HCT116 (cell line): ENCODE data around the gene KATNBL1. TPM values are rescaled to one million over a fixed set of nuclear protein-coding genes. Genes with fewer than 3 reads are reported as not detected.

Experiments
- ATAC-seq: fragments of 200-7000 bp; cut with Tn5 transposase; 2 replicates; pipeline ENCODE4 v1.9.1; 2020; ENCODE audit warnings: mild to moderate bottlenecking, moderate library complexity
- BruUV-seq: library from RNA; stranded (reverse); fragments of 400-500 nt; replicated peaks from 2 replicates; lab custom pipeline; 2021; lab: Mats Ljungman, UMichigan
- CTCF ChIA-PET: fragments of 300-600 bp; sonication (Branson Sonifier 250); formaldehyde crosslinking; loops from one replicate; lab custom pipeline; 2021; ENCODE audit warnings: antibody characterized with exemption; lab: Charles Lee
- POLR2A ChIA-PET: fragments of 300-600, 350-600 bp; sonication (Branson Sonifier 250); formaldehyde crosslinking; loops from one replicate; lab custom pipeline; 2021; ENCODE audit warnings: antibody characterized with exemption; lab: Charles Lee
- RAD21 ChIA-PET, 2 experiments: fragments of 300-600 bp; sonication (Branson Sonifier 250); formaldehyde crosslinking; loops; one replicate each; lab custom pipeline; 2023; ENCODE audit warnings: low total read pairs in 2 of 2; ENCODE audit not compliant: uncharacterized antibody in 2 of 2, unreplicated experiment in 2 of 2, low non-redundant PET in 1 of 2; lab: Charles Lee
- DNase-seq: peaks from one replicate; pipeline ENCODE4 v3.0.0-alpha.2; 2010; ENCODE audit warnings: low read depth, low spot score
- H2AFZ ChIP-seq: fragments of 200-600 bp; shearing (Covaris generic), sonication (generic); 2 replicates; pipeline ENCODE4 v1.6.1; 2017; ENCODE audit warnings: low read depth, mixed run types, mixed read lengths, antibody characterized with exemption, low read length; ENCODE audit not compliant: poor library complexity, severe bottlenecking
- H3K27ac ChIP-seq: 2 replicates; pipeline ENCODE4 v1.5.1; 2012; ENCODE audit warnings: low read depth, low read length
- H3K27me3 ChIP-seq: fragments of 200-600 bp; sonication (generic); 2 replicates; pipeline ENCODE4 v1.6.1; 2016; ENCODE audit warnings: mixed run types, low read length, mixed read lengths; ENCODE audit not compliant: insufficient read depth
- H3K36me3 ChIP-seq, 2 experiments: fragments of 200-500 bp in 1 of 2; fragments of 200-600 bp in 1 of 2; sonication (Bioruptor generic) in 1 of 2; sonication (generic) in 1 of 2; 2 replicates each; pipeline versions ENCODE4 v1.5.1 to v1.6.1; 2014 to 2016; ENCODE audit warnings: low read length in 2 of 2, inconsistent platforms in 1 of 2, mixed read lengths in 1 of 2, mixed run types in 1 of 2; ENCODE audit not compliant: insufficient read depth in 2 of 2, control insufficient read depth in 1 of 2
- H3K4me1 ChIP-seq, 2 experiments: fragments of 200-600 bp in 1 of 2; sonication (generic) in 1 of 2; 2 replicates each; pipeline versions ENCODE4 v1.5.1 to v1.6.1; 2012 to 2017; ENCODE audit warnings: low read length in 2 of 2, inconsistent platforms in 1 of 2, mild to moderate bottlenecking in 1 of 2, mixed read lengths in 1 of 2, mixed run types in 1 of 2, moderate library complexity in 1 of 2; ENCODE audit not compliant: insufficient read depth in 2 of 2, control insufficient read depth in 1 of 2
- H3K4me2 ChIP-seq: fragments of 200-600 bp; sonication (generic); 2 replicates; pipeline ENCODE4 v1.6.1; 2017; ENCODE audit warnings: mixed run types, low read length, mixed read lengths
- H3K4me3 ChIP-seq, 2 experiments: fragments of 200-600 bp in 1 of 2; sonication (generic) in 1 of 2; replicated peaks in 1 of 2; 2 replicates each; pipeline ENCODE4 v1.5.1; 2011 to 2016; ENCODE audit warnings: low read length in 2 of 2, control low read depth in 1 of 2, low read depth in 1 of 2, mild to moderate bottlenecking in 1 of 2, mixed read lengths in 1 of 2, mixed run types in 1 of 2
- H3K79me2 ChIP-seq: fragments of 200-600 bp; sonication (generic); 2 replicates; pipeline ENCODE4 v1.6.1; 2017; ENCODE audit warnings: mild to moderate bottlenecking, mixed run types, low read length, moderate library complexity, mixed read lengths; ENCODE audit not compliant: insufficient read depth
- H3K9ac ChIP-seq: fragments of 200-600 bp; sonication (generic); 2 replicates; pipeline ENCODE4 v1.6.1; 2016; ENCODE audit warnings: low read length, mixed read lengths
- H3K9me2 ChIP-seq: fragments of 200-600 bp; sonication (generic), shearing (Covaris generic); 2 replicates; pipeline ENCODE4 v1.6.1; 2017; ENCODE audit warnings: mixed run types, mild to moderate bottlenecking, moderate library complexity; ENCODE audit not compliant: insufficient read depth
- H3K9me3 ChIP-seq, 2 experiments: fragments of 200-500 bp in 1 of 2; fragments of 200-600 bp in 1 of 2; sonication (Bioruptor generic) in 1 of 2; sonication (generic) in 1 of 2; 2 replicates each; pipeline ENCODE4 v1.6.1; 2014 to 2017; ENCODE audit warnings: low read length in 2 of 2, mixed read lengths in 2 of 2, inconsistent platforms in 1 of 2, low read depth in 1 of 2, mild to moderate bottlenecking in 1 of 2, mixed run types in 1 of 2, moderate library complexity in 1 of 2; ENCODE audit not compliant: control insufficient read depth in 1 of 2, insufficient read depth in 1 of 2
- H4K20me1 ChIP-seq: fragments of 200-600 bp; sonication (generic), shearing (Covaris generic); 2 replicates; pipeline ENCODE4 v1.6.1; 2017; ENCODE audit warnings: mixed run types, mild to moderate bottlenecking, moderate library complexity; ENCODE audit not compliant: insufficient read depth
- CEBPB ChIP-seq: IDR thresholded peaks from 2 replicates; pipeline ENCODE4 v1.6.1; 2012; ENCODE audit warnings: low read depth
- CTCF ChIP-seq, 3 experiments: fragments of 200-600 bp in 1 of 3; sonication (generic) in 1 of 3; IDR thresholded peaks in 2 of 3; conservative IDR thresholded peaks in 1 of 3; 2 replicates each; pipeline ENCODE4 v1.5.1; 2012 to 2017; ENCODE audit warnings: low read depth in 2 of 3, low read length in 2 of 3, antibody characterized with exemption in 1 of 3, borderline replicate concordance in 1 of 3, control low read depth in 1 of 3, mild to moderate bottlenecking in 1 of 3, mixed read lengths in 1 of 3, mixed run types in 1 of 3, moderate library complexity in 1 of 3; ENCODE audit not compliant: insufficient read depth in 1 of 3
- ELF1 ChIP-seq: IDR thresholded peaks from 2 replicates; pipeline ENCODE4 v1.6.1; 2012; ENCODE audit warnings: low read depth, borderline replicate concordance
- EZH2 ChIP-seq: fragments of 200-600 bp; sonication (generic); IDR thresholded peaks from 2 replicates; pipeline ENCODE4 v1.6.1; 2017; ENCODE audit warnings: antibody characterized with exemption, mixed run types
- JUND ChIP-seq: IDR thresholded peaks from 2 replicates; pipeline ENCODE4 v1.6.1; 2012
- MAX ChIP-seq: IDR thresholded peaks from 2 replicates; pipeline ENCODE4 v1.6.1; 2012
- SRF ChIP-seq: IDR thresholded peaks from 2 replicates; pipeline ENCODE4 v1.6.1; 2012; ENCODE audit warnings: low read depth
- YY1 ChIP-seq: IDR thresholded peaks from 2 replicates; pipeline ENCODE4 v1.6.1; 2011; ENCODE audit warnings: low read length, low read depth, moderate library complexity, mild to moderate bottlenecking; ENCODE audit not compliant: insufficient replicate concordance; ENCODE audit errors: extremely low read depth
- ZFX ChIP-seq: fragments of 450-650 bp; IDR thresholded peaks from 2 replicates; pipeline ENCODE4 v1.6.1; 2017
- intact Hi-C: fragments of 100-400 bp; cut with micrococcal nuclease; formaldehyde crosslinking; loops from 2 replicates; pipeline ENCODE4 v1.10.0; 2022
- total RNA-seq: library from RNA; stranded (reverse); gene quantifications from one replicate; pipeline ENCODE4 v1.2.1, GENCODE V29; 2021; ENCODE audit not compliant: unreplicated experiment
- TF ChIP-seq, protein P1 (sequence below): IDR thresholded peaks from 2 replicates; pipeline ENCODE4 v1.6.1; 2011; ENCODE audit warnings: mild to moderate bottlenecking, low read length, moderate library complexity; ENCODE audit not compliant: insufficient replicate concordance; ENCODE audit errors: extremely low read depth
- TF ChIP-seq, protein P2 (sequence below): IDR thresholded peaks from 2 replicates; pipeline ENCODE4 v1.6.1; 2012; ENCODE audit warnings: low read depth

KATNBL1 gene
- total RNA-seq, 1 experiment from 2014 or later: 40.5 TPM

GRCh38 chr15:34248190-34248589, 38.3 kb upstream of the KATNBL1 start:
- POLR2A ChIA-PET: no interaction called here
- H3K27ac ChIP-seq: no peak overlapping the region
- H3K27me3 ChIP-seq: no peaks in the 10 kb centered on the region
- H3K9ac ChIP-seq: no peak overlapping the region
- no peak overlapping the region for H3K4me3 ChIP-seq
- H2AFZ ChIP-seq: no peak overlapping the region
- no peaks in the 10 kb centered on the region for H3K4me1 ChIP-seq
- RAD21 ChIA-PET: no interaction called here
- DNase-seq (no peak), ATAC-seq (no peak)
- intact Hi-C loops: no loop called here
- H3K4me2 ChIP-seq: no peak overlapping the region
- no peaks in the 10 kb centered on the region for H3K9me3 ChIP-seq
- TF ChIP-seq YY1: no peak
- no peak for TF ChIP-seq CTCF (IDR thresholded peaks at IDR 0.05 in 2 of 3, conservative IDR thresholded peaks at IDR 0.05 in 1 of 3; ENCODE audit: borderline replicate concordance in 1 of 3, insufficient read depth in 1 of 3, low read depth in 2 of 3, low read length in 2 of 3)
- no peaks in the 10 kb centered on the region for H4K20me1 ChIP-seq
- no TSS peak for BruUV-seq
- no peaks in the 10 kb centered on the region for H3K79me2 ChIP-seq
- H3K9me2 ChIP-seq: no peaks in the 10 kb centered on the region
- H3K36me3 ChIP-seq: no peaks in the 10 kb centered on the region; a peak in 2 of 4 replicates
- CTCF ChIA-PET: no interaction called here

DNA sequence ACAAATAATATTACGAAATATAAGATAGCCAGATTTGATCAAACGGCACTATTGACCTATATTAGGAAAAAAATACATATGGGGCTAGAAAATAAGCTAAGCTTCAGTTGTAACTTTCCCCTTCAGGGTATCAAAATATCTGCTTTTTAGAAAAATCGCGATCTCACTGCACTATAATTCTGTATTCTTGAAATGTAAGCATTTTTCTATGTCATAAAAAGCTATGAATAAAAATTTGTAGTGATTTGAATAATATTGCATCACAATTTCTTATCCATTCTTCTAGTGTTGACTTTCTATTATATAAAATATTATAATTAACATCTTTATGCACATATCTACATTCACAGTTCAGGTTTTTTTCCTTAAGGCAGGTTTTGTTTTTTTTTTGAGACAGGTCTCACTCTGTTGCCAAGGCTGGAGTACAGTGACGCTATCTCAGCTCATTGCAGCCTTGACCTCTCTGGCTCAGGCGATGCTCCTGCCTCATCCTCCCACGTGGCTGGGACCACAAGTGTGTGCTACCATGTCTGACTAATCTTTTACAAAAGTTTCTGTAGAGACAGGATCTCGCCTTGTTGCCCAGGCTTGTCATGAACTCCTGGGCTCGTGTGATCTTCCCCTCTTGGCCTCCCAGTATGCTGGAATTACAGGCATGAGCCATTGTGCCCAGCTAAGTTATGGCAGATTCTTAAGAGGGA, 36.5 kb upstream of the KATNBL1 start:
- H4K20me1 ChIP-seq: no peaks in the 10 kb centered on the region
- no peak overlapping the region for H3K4me2 ChIP-seq
- ChIA-PET CTCF (no interaction called here), RAD21 (no interaction called here), POLR2A (no interaction called here)
- H3K36me3 ChIP-seq: no peaks in the 10 kb centered on the region; a peak in 2 of 4 replicates
- H2AFZ ChIP-seq: no peak overlapping the region
- H3K9me2 ChIP-seq: no peaks in the 10 kb centered on the region
- intact Hi-C loops: no loop called here
- no peaks in the 10 kb centered on the region for H3K27me3 ChIP-seq
- no peaks in the 10 kb centered on the region for H3K9me3 ChIP-seq
- no peak for ATAC-seq
- BruUV-seq: no TSS peak
- no peaks in the 10 kb centered on the region for H3K79me2 ChIP-seq
- no peak overlapping the region for H3K9ac ChIP-seq
- H3K27ac ChIP-seq: no peak overlapping the region
- DNase-seq: no peak
- no peaks in the 10 kb centered on the region for H3K4me1 ChIP-seq
- no peak overlapping the region for H3K4me3 ChIP-seq
- TF ChIP-seq MAX (no peak), ZFX (no peak), ELF1 (no peak), SRF (no peak), JUND (no peak), CEBPB (no peak), EZH2 (no peak)
- TF ChIP-seq, protein P1, sequence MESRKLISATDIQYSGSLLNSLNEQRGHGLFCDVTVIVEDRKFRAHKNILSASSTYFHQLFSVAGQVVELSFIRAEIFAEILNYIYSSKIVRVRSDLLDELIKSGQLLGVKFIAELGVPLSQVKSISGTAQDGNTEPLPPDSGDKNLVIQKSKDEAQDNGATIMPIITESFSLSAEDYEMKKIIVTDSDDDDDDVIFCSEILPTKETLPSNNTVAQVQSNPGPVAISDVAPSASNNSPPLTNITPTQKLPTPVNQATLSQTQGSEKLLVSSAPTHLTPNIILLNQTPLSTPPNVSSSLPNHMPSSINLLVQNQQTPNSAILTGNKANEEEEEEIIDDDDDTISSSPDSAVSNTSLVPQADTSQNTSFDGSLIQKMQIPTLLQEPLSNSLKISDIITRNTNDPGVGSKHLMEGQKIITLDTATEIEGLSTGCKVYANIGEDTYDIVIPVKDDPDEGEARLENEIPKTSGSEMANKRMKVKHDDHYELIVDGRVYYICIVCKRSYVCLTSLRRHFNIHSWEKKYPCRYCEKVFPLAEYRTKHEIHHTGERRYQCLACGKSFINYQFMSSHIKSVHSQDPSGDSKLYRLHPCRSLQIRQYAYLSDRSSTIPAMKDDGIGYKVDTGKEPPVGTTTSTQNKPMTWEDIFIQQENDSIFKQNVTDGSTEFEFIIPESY: no peak
- TF ChIP-seq, protein P2, sequence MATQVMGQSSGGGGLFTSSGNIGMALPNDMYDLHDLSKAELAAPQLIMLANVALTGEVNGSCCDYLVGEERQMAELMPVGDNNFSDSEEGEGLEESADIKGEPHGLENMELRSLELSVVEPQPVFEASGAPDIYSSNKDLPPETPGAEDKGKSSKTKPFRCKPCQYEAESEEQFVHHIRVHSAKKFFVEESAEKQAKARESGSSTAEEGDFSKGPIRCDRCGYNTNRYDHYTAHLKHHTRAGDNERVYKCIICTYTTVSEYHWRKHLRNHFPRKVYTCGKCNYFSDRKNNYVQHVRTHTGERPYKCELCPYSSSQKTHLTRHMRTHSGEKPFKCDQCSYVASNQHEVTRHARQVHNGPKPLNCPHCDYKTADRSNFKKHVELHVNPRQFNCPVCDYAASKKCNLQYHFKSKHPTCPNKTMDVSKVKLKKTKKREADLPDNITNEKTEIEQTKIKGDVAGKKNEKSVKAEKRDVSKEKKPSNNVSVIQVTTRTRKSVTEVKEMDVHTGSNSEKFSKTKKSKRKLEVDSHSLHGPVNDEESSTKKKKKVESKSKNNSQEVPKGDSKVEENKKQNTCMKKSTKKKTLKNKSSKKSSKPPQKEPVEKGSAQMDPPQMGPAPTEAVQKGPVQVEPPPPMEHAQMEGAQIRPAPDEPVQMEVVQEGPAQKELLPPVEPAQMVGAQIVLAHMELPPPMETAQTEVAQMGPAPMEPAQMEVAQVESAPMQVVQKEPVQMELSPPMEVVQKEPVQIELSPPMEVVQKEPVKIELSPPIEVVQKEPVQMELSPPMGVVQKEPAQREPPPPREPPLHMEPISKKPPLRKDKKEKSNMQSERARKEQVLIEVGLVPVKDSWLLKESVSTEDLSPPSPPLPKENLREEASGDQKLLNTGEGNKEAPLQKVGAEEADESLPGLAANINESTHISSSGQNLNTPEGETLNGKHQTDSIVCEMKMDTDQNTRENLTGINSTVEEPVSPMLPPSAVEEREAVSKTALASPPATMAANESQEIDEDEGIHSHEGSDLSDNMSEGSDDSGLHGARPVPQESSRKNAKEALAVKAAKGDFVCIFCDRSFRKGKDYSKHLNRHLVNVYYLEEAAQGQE: no peak
